ENCODE measurements around the gene RAPGEF6.
"Not testable (repeated sequence)": the region's sequence is repeated elsewhere in the genome, so short reads cannot be mapped to it uniquely, and the experiment has no call there.

Gene RAPGEF6

GRCh38 chr5:131400585-131400984 lies 234.4 kb downstream of the RAPGEF6 start:
- Mint-ChIP-seq H3K9me3 (peaks cover 15% of the 10 kb centered on the region), H3K4me1 (ENCODE audit: low read depth) (peaks cover 44% of the 10 kb centered on the region), H3K36me3 (ENCODE audit: low read depth) (peaks cover 86% of the 10 kb centered on the region), H3K27me3 (no peaks in the 10 kb centered on the region), H3K4me3 (no peak overlapping the region), H3K27ac (peak overlapping the region; percentile 10)

- H3K27ac Mint-ChIP-seq, result peak overlapping the region; percentile 65
- H3K9me3 Mint-ChIP-seq, result peaks cover 15% of the 10 kb centered on the region
- H3K36me3 Mint-ChIP-seq (ENCODE audit: low read depth), result peaks cover 85% of the 10 kb centered on the region
- not testable (repeated sequence) for H3K4me3 Mint-ChIP-seq, H3K27me3 Mint-ChIP-seq
- H3K4me1 Mint-ChIP-seq (ENCODE audit: low read depth), result peaks cover 55% of the 10 kb centered on the region
Observed at GRCh38 chr5:131399007-131399406, 236.0 kb downstream of the RAPGEF6 start.

- Mint-ChIP-seq H3K4me3 (no peak overlapping the region), H3K9me3 (peaks cover 3% of the 10 kb centered on the region), H3K4me1 (ENCODE audit: low read depth) (peaks cover 77% of the 10 kb centered on the region)
Observed at GRCh38 chr5:131396630-131397273, 238.3 kb downstream of the RAPGEF6 start.

DNA sequence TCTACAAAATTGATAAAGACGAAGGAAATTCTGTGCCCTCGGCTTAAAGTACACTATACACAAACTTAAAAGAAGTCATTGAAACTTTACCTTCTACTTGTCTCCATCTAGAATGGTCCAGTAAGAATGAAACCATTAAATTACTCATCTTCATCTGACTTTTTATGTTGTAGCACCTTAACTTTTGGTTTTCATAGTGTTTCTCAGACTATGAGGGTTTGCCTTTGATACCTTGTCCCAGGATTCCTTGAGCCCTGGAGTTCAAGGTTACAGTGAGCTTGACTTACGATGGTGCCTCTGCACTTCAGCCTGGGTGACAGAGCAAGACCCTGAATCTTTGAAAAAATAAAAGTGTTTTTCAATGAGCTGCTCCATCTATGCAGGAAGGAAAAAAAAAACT lies 239.0 kb downstream of the RAPGEF6 start:
- peak overlapping the region; percentile 60 for H3K4me3 Mint-ChIP-seq
- peaks cover 3% of the 10 kb centered on the region for H3K9me3 Mint-ChIP-seq
- H3K4me1 Mint-ChIP-seq (ENCODE audit: low read depth), result peaks cover 83% of the 10 kb centered on the region
- no peaks in the 10 kb centered on the region for H3K27me3 Mint-ChIP-seq
- peak overlapping the region; percentile 96 for H3K27ac Mint-ChIP-seq
- H3K36me3 Mint-ChIP-seq (ENCODE audit: low read depth), result peaks cover 89% of the 10 kb centered on the region

More at GRCh38 chr5:131396630-131397273, 238.3 kb downstream of the RAPGEF6 start:
- H3K36me3 Mint-ChIP-seq (ENCODE audit: low read depth), result peaks cover 85% of the 10 kb centered on the region
- H3K27me3 Mint-ChIP-seq, result no peaks in the 10 kb centered on the region
- H3K27ac Mint-ChIP-seq, result peak overlapping the region; percentile 96

DNA sequence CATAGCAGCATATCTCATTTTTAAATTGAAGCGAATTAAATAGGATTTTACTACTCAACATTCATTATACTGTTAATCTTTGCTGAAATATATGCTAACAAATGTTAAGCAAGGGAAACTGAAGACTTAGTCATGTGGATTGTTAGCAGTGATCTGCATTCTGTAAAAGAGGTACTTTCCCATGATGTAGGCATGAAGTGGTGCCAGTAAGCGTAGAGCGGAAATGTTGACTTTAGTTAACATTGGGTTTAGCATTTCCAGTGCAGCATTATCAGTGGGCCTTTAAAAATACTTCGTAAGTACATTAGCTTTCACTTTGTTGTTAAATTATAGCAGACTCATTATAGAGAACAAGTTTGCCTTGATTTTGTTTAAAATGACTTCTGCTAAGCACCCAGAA lies 240.9 kb downstream of the RAPGEF6 start:
- no peaks in the 10 kb centered on the region for H3K9me3 Mint-ChIP-seq
- H3K27ac Mint-ChIP-seq, result peak overlapping the region; percentile 96
- peak overlapping the region; percentile 60 for H3K4me3 Mint-ChIP-seq
- H3K27me3 Mint-ChIP-seq, result no peaks in the 10 kb centered on the region
- peaks cover 90% of the 10 kb centered on the region for H3K4me1 Mint-ChIP-seq (ENCODE audit: low read depth)
- peaks cover 93% of the 10 kb centered on the region for H3K36me3 Mint-ChIP-seq (ENCODE audit: low read depth)

DNA sequence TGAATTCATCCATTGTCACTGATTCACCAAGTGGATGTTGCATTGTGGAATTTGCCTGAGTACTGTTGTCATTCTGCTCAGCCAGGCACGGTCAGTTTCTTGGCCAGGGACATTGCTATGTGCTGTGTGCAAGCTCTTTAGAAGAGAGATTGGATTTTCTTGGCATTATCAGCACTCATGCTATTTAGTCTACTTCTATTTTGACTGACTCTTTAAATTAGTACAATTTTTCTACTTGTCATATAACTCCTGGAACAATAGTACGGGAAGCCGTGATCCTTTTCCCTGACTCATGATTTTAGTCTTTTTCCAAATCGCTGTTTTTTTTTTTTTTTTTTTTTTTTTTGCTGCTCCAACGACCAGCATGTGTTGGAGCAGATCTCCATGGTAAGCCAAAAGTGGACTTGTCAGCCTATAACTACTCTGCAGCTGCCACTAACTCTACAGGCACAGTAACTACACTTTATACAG lies 241.5 kb downstream of the RAPGEF6 start:
- Mint-ChIP-seq H3K4me3 (peak overlapping the region; percentile 60), H3K27me3 (no peaks in the 10 kb centered on the region), H3K9me3 (no peaks in the 10 kb centered on the region), H3K4me1 (ENCODE audit: low read depth) (peaks cover 90% of the 10 kb centered on the region), H3K27ac (peak overlapping the region; percentile 96), H3K36me3 (ENCODE audit: low read depth) (peaks cover 90% of the 10 kb centered on the region)

DNA sequence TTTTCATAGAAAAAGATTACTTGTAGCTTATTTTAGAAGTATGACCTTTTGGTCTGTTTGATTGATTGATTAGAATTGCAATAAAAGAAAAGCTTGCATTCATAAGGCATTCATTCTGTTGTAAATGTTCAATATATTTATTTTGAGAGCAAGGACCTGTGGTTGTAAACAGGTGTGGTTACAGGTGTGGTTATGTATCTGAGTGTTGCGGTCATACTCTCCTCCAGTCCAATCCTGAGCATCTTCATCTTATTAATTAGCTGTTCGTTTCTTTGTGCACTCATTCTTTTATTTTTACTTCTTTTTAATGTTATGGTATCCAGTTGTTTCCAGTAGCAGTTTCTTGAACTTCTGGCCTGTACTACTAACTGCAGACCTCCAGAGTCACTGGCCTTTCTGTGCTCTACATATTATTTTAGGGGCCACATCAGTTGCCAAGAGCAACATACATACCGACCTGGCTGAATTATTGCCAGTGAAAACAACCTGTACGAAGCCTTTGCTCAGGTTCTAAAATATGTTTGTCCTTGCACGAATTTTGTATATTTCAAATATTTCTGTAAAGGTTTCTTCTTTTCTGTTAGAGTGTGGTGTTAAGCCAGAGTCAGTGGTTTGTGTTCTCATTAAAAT lies 242.4 kb downstream of the RAPGEF6 start:
- no peaks in the 10 kb centered on the region for H3K27me3 Mint-ChIP-seq
- no peaks in the 10 kb centered on the region for H3K9me3 Mint-ChIP-seq
- H3K36me3 Mint-ChIP-seq (ENCODE audit: low read depth), result peaks cover 80% of the 10 kb centered on the region
- peak overlapping the region; percentile 96 for H3K27ac Mint-ChIP-seq
- no peak overlapping the region for H3K4me3 Mint-ChIP-seq
- H3K4me1 Mint-ChIP-seq (ENCODE audit: low read depth), result peaks cover 96% of the 10 kb centered on the region

- Mint-ChIP-seq H3K27me3 (no peaks in the 10 kb centered on the region), H3K4me3 (peak overlapping the region; percentile 44), H3K9me3 (no peaks in the 10 kb centered on the region), H3K36me3 (ENCODE audit: low read depth) (peaks cover 78% of the 10 kb centered on the region), H3K4me1 (ENCODE audit: low read depth) (peaks cover 97% of the 10 kb centered on the region), H3K27ac (peak overlapping the region; percentile 93)
Observed at GRCh38 chr5:131389869-131390265, 245.2 kb downstream of the RAPGEF6 start.

DNA sequence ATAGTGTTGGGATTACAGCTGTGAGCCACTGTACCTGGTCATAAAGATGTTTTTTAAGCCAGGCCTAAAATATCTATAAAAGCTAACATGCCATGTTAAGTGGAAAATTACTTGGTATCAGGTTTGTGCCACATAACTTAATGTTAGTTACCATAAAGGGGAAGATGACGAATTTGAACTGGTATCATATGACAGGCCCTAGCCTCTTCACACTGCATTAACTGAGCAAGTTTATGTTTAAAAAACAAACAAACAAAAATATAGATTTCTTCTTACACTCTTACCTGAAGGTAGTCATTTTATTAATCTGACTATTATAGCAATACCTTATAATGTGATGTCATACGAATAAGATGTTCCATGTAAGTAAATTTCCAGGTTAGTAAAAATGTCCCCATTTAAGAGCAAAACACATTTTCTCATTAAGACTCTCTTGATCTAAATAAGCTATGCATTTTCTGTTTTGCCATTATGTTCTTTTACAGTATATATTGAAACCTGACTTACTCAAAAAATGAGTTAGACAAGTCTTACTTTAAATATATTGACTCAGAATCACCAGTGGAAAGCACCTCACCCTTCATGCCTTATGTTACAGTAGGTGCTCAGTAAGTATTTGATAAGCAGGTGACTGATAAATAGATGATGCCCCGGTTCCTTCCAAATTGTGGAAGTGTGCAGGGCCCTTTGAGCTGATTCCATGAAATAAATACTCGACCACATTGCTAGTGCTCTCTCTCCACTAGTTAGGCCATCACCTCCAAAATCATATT lies 245.7 kb downstream of the RAPGEF6 start:
- peak overlapping the region; percentile 45 for H3K4me3 Mint-ChIP-seq
- H3K4me1 Mint-ChIP-seq (ENCODE audit: low read depth), result peaks cover 97% of the 10 kb centered on the region
- H3K27ac Mint-ChIP-seq, result peak overlapping the region; percentile 93
- H3K36me3 Mint-ChIP-seq (ENCODE audit: low read depth), result peaks cover 78% of the 10 kb centered on the region
- H3K27me3 Mint-ChIP-seq, result no peaks in the 10 kb centered on the region
- H3K9me3 Mint-ChIP-seq, result no peaks in the 10 kb centered on the region

DNA sequence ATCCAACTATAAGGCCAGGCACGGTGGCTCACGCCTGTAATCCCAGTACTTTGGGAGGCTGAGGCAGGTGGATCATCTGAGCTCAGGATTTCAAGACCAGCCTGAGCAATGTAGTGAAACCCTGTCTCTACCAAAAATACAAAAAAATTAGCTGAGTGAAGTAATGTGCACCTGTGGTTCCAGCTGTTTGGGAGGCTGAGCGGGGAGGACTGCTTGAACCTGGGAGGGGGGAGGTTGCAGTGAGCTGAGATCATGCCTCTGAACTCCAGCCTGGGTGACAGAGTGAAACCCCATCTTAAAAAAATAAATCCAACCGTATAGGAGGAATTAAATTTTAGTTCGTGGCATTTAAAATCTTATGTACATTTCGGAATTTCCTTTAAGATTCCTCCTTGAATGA lies 247.8 kb downstream of the RAPGEF6 start:
- Mint-ChIP-seq H3K4me1 (ENCODE audit: low read depth) (peaks cover 97% of the 10 kb centered on the region), H3K9me3 (no peaks in the 10 kb centered on the region), H3K27ac (peak overlapping the region; percentile 77), H3K36me3 (ENCODE audit: low read depth) (peaks cover 59% of the 10 kb centered on the region), H3K27me3 (no peaks in the 10 kb centered on the region), H3K4me3 (no peak overlapping the region)

DNA sequence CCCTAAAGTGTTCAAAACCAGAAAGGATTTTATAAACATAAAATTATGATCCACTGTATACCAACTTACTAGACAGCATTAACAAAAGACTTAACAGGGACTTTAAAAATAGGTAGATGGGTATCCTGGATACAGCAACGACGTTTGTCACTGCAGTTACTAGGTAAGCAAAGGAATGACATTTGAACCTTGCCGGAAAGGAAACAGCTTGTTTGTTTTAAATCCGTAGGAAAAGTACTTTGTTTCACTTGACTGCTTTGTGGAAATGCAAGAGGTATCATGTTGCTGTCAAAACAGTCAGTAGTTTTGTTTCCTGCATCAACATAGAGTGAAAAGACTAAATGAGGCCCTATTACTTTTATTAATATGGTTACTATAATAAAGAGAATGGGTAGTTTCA lies 248.2 kb downstream of the RAPGEF6 start:
- Mint-ChIP-seq H3K27me3 (no peaks in the 10 kb centered on the region), H3K36me3 (ENCODE audit: low read depth) (peaks cover 55% of the 10 kb centered on the region), H3K4me1 (ENCODE audit: low read depth) (peaks cover 97% of the 10 kb centered on the region), H3K9me3 (no peaks in the 10 kb centered on the region), H3K27ac (peak overlapping the region; percentile 59), H3K4me3 (no peak overlapping the region)

- peaks cover 99% of the 10 kb centered on the region for H3K4me1 Mint-ChIP-seq (ENCODE audit: low read depth)
- H3K27ac Mint-ChIP-seq, result peak overlapping the region; percentile 59
Observed at GRCh38 chr5:131386124-131386523, 248.9 kb downstream of the RAPGEF6 start.

DNA sequence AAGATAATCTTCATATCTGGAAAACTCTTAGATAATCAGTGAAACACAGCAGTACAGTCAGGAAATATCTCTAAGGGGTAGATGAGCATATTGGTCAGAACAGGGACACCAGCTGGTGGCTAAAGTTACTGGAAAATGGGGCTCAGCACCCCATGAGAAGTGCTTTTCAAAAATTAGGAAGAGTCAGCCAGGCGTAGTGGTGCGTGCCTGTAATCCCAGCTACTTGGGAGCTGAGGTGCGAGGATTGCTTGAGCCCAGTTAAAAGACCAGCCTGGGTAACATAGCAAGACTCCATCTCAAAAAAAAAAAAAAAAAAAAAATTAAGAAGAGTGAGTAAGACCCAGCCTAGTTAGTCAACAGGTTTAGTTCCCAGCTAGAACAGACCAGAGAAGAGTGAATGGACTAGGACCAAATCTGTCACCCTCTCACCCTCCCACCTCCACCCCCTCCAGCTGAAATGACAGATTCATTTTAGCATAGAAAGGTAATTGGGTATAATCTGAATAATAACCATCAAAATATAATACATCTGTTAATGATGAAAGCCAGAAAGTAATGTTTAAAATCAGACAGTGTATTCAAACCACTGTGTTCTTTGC lies 250.3 kb downstream of the RAPGEF6 start:
- peaks cover 99% of the 10 kb centered on the region for H3K4me1 Mint-ChIP-seq (ENCODE audit: low read depth)
- peaks cover 46% of the 10 kb centered on the region for H3K36me3 Mint-ChIP-seq (ENCODE audit: low read depth)
- H3K27me3 Mint-ChIP-seq, result no peaks in the 10 kb centered on the region
- H3K27ac Mint-ChIP-seq, result peak overlapping the region; percentile 92
- H3K4me3 Mint-ChIP-seq, result peak overlapping the region; percentile 28
- H3K9me3 Mint-ChIP-seq, result no peaks in the 10 kb centered on the region

More at GRCh38 chr5:131386124-131386523, 248.9 kb downstream of the RAPGEF6 start:
- no peaks in the 10 kb centered on the region for H3K9me3 Mint-ChIP-seq
- no peak overlapping the region for H3K4me3 Mint-ChIP-seq
- no peaks in the 10 kb centered on the region for H3K27me3 Mint-ChIP-seq
- peaks cover 54% of the 10 kb centered on the region for H3K36me3 Mint-ChIP-seq (ENCODE audit: low read depth)

DNA sequence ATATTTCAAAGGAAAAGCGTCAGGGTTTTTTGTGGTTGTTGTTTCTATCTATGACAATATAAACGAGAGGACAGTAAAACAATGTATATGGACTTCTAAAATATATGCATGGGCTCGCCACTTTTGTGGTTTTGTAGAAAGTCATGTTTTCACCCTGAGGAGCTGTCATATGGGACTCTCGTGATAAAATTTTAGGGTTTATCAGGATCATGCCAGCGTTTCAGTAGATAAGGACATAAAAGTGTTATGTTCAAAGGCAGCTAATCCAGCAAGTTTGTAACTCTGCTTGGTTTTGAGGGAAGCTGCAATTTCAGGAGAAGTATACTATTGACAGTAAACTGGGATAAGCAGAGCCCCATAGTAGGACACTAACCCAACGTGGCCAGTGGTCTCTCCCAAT lies 250.9 kb downstream of the RAPGEF6 start:
- peak overlapping the region; percentile 92 for H3K27ac Mint-ChIP-seq
- H3K9me3 Mint-ChIP-seq, result no peaks in the 10 kb centered on the region
- H3K27me3 Mint-ChIP-seq, result no peaks in the 10 kb centered on the region
- peak overlapping the region; percentile 35 for H3K4me3 Mint-ChIP-seq
- H3K4me1 Mint-ChIP-seq (ENCODE audit: low read depth), result peaks cover 99% of the 10 kb centered on the region
- H3K36me3 Mint-ChIP-seq (ENCODE audit: low read depth), result peaks cover 41% of the 10 kb centered on the region
